Measurements from ENCODE around the gene SLC24A4. TPM values are rescaled to one million over a fixed set of nuclear protein-coding genes. Genes with fewer than 3 reads are reported as not detected.

SLC24A4 gene
- total RNA-seq, 6 donors from 2014 or later = 0.49 to 5.7 (median 2.0) TPM

GRCh38 chr14:92443741-92444140 lies 120.8 kb downstream of the SLC24A4 start:
- Histone ChIP-seq H3K4me1 (peaks cover 0 to 8% (median 6%) of the 10 kb centered on the region in 4 donors), H3K36me3 (no peaks in the 10 kb centered on the region), H3K9me3 (peaks cover 0 to 4% (median 0%) of the 10 kb centered on the region in 4 donors), H3K4me3 (no peak overlapping the region), H3K27ac (no peak overlapping the region), H3K27me3 (no peaks in the 10 kb centered on the region)
- WGBS, 2 donors = 96 to 100% methylated on average over 1 to 8 of the region's 8 CpGs
- DNase-seq = no peak
- no peak for ATAC-seq (ENCODE audit: low FRiP score in 2 of 2)
- TF ChIP-seq, protein P1, sequence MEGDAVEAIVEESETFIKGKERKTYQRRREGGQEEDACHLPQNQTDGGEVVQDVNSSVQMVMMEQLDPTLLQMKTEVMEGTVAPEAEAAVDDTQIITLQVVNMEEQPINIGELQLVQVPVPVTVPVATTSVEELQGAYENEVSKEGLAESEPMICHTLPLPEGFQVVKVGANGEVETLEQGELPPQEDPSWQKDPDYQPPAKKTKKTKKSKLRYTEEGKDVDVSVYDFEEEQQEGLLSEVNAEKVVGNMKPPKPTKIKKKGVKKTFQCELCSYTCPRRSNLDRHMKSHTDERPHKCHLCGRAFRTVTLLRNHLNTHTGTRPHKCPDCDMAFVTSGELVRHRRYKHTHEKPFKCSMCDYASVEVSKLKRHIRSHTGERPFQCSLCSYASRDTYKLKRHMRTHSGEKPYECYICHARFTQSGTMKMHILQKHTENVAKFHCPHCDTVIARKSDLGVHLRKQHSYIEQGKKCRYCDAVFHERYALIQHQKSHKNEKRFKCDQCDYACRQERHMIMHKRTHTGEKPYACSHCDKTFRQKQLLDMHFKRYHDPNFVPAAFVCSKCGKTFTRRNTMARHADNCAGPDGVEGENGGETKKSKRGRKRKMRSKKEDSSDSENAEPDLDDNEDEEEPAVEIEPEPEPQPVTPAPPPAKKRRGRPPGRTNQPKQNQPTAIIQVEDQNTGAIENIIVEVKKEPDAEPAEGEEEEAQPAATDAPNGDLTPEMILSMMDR (IDR thresholded peaks at IDR 0.05) = no peak
- no peak for TF ChIP-seq EP300 (IDR thresholded peaks at IDR 0.05)
- TF ChIP-seq POLR2AphosphoS5 (IDR thresholded peaks at IDR 0.05) = no peak
- TF ChIP-seq POLR2A (IDR thresholded peaks at IDR 0.05) = no peak

- peaks cover 0 to 4% (median 0%) of the 10 kb centered on the region in 4 donors for H3K9me3 ChIP-seq
- DNase-seq (no peak), ATAC-seq (ENCODE audit: low FRiP score in 2 of 2) (no peak)
- peaks cover 8 to 16% (median 11%) of the 10 kb centered on the region in 4 donors for H3K4me1 ChIP-seq
- H3K4me3 ChIP-seq = no peak overlapping the region
- 58 to 80% methylated on average over 2 to 5 of the region's 5 CpGs for WGBS, 2 donors
- TF ChIP-seq EP300 (IDR thresholded peaks at IDR 0.05) (no peak), POLR2A (IDR thresholded peaks at IDR 0.05) (no peak), POLR2AphosphoS5 (IDR thresholded peaks at IDR 0.05) (no peak)
- TF ChIP-seq, protein P1 (IDR thresholded peaks at IDR 0.05) = no peak
- no peaks in the 10 kb centered on the region for H3K36me3 ChIP-seq
- no peaks in the 10 kb centered on the region for H3K27me3 ChIP-seq
- no peak overlapping the region for H3K27ac ChIP-seq
Measured at GRCh38 chr14:92446771-92447170, 123.8 kb downstream of the SLC24A4 start.

GRCh38 chr14:92447416-92448197 lies 124.6 kb downstream of the SLC24A4 start:
- no peak for TF ChIP-seq EP300 (IDR thresholded peaks at IDR 0.05)
- no peak for TF ChIP-seq POLR2A (IDR thresholded peaks at IDR 0.05)
- no peak for TF ChIP-seq POLR2AphosphoS5 (IDR thresholded peaks at IDR 0.05)
- TF ChIP-seq, protein P1 (IDR thresholded peaks at IDR 0.05) = no peak
- Histone ChIP-seq H3K4me3 (no peak overlapping the region), H3K9me3 (peaks cover 0 to 4% (median 0%) of the 10 kb centered on the region in 4 donors), H3K4me1 (peaks cover 12 to 16% (median 15%) of the 10 kb centered on the region in 4 donors), H3K36me3 (no peaks in the 10 kb centered on the region), H3K27me3 (no peaks in the 10 kb centered on the region), H3K27ac (no peak overlapping the region)
- no peak for ATAC-seq (ENCODE audit: low FRiP score in 2 of 2)
- DNase-seq = no peak
- 92 to 97% methylated on average over 6 to 10 of the region's 10 CpGs for WGBS, 2 donors

GRCh38 chr14:92448786-92449185 lies 125.8 kb downstream of the SLC24A4 start:
- 92 to 100% methylated on average over 3 to 6 of the region's 6 CpGs for WGBS, 2 donors
- Histone ChIP-seq H3K36me3 (no peaks in the 10 kb centered on the region), H3K27ac (no peak overlapping the region), H3K9me3 (peaks cover 0 to 4% (median 0%) of the 10 kb centered on the region in 4 donors), H3K27me3 (no peaks in the 10 kb centered on the region), H3K4me3 (no peak overlapping the region), H3K4me1 (peaks cover 12 to 16% (median 15%) of the 10 kb centered on the region in 4 donors)
- no peak for DNase-seq
- TF ChIP-seq EP300 (IDR thresholded peaks at IDR 0.05) (no peak), POLR2AphosphoS5 (IDR thresholded peaks at IDR 0.05) (no peak), POLR2A (IDR thresholded peaks at IDR 0.05) (no peak)
- TF ChIP-seq, protein P1 (IDR thresholded peaks at IDR 0.05) = no peak
- ATAC-seq (ENCODE audit: low FRiP score in 2 of 2) = no peak

Measured in upper lobe of left lung (tissue), 6 donors.